Measurements from ENCODE around the gene MFAP3.
"Not testable (repeated sequence)": the region's sequence is repeated elsewhere in the genome, so short reads cannot be mapped to it uniquely, and the experiment has no call there.

The MFAP3 gene

DNA sequence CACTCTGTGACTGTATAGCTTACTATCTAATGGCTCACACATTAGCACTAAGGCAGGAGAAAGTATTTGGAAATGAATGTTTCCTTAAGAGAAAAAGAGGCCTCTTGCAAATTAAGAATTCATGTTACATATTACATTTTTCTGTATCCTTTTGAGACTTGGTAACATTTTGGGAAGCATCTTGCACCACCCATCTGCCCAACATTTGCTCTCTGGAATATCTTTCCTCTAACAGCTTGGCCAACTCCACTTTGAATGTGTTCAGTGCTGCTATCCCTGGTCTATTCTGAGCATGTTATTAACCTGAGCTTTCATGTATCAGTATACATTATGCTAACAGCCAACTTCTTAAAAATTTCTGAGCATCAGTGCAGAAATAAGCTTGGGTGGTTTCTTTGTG is 27.2 kb downstream of the MFAP3 start:
- H3K36me3 ChIP-seq (ENCODE audit: control insufficient read depth, insufficient read depth, low read length) = no peaks in the 10 kb centered on the region
- H3K4ac ChIP-seq (ENCODE audit: low read depth, low read length) = no peak overlapping the region
- H3K56ac ChIP-seq (ENCODE audit: low read length) = no peak overlapping the region
- DNase-seq = no peak
- no peak overlapping the region for H3K9ac ChIP-seq (ENCODE audit: low read length)
- no peak overlapping the region for H3K23ac ChIP-seq (ENCODE audit: low read length)
- no peak overlapping the region for H3K4me3 ChIP-seq (ENCODE audit: low read length)
- H3K4me2 ChIP-seq (ENCODE audit: low read length) = no peak overlapping the region
- no peaks in the 10 kb centered on the region for H3K79me2 ChIP-seq (ENCODE audit: control insufficient read depth, insufficient read depth, low read length)
- H4K5ac ChIP-seq (ENCODE audit: low read length) = no peak overlapping the region
- no peak overlapping the region for H3K27ac ChIP-seq (ENCODE audit: low read depth, low read length)
- no peak overlapping the region for H2BK5ac ChIP-seq (ENCODE audit: low read length)
- no peaks in the 10 kb centered on the region for H3K79me1 ChIP-seq (ENCODE audit: low read length)
- no peak overlapping the region for H2AK5ac ChIP-seq (ENCODE audit: low read length)
- H3K18ac ChIP-seq (ENCODE audit: low read length) = no peak overlapping the region
- H2BK120ac ChIP-seq (ENCODE audit: low read depth, low read length) = no peak overlapping the region
- H3K27me3 ChIP-seq (ENCODE audit: insufficient read depth, low read length, poor library complexity) = no peaks in the 10 kb centered on the region
- no peaks in the 10 kb centered on the region for H3K4me1 ChIP-seq (ENCODE audit: control insufficient read depth, low read depth, low read length)
- no peak overlapping the region for H2BK15ac ChIP-seq (replicated peaks; ENCODE audit: low read depth)
- no peak overlapping the region for H4K8ac ChIP-seq (ENCODE audit: low read depth, low read length)

DNA sequence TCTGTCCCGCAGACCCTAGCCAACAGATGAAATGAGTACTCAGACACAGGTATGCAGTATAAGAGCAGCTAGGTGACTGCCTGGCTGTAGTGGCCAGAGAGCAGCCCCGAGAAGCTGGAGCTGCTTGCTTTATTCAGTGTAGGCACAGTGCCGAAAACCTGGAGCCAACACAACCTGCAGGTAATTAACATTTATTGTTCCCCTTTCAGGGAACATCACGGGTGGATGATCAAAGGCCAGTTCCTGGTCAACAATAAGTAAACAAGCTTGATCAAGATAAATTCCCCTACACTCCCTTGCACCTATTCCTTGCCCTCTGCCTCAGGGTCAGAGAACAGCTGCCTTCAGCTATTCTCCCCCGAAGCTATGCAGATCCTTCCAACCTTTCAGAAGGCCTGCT is 31.1 kb downstream of the MFAP3 start:
- H3K23ac ChIP-seq (ENCODE audit: low read length); H3K9ac ChIP-seq (ENCODE audit: low read length); H3K4me1 ChIP-seq (ENCODE audit: control insufficient read depth, low read depth, low read length); DNase-seq; H3K18ac ChIP-seq (ENCODE audit: low read length); H3K4ac ChIP-seq (ENCODE audit: low read depth, low read length); H2AK5ac ChIP-seq (ENCODE audit: low read length); H3K79me1 ChIP-seq (ENCODE audit: low read length); H3K56ac ChIP-seq (ENCODE audit: low read length); H4K8ac ChIP-seq (ENCODE audit: low read depth, low read length); H2BK120ac ChIP-seq (ENCODE audit: low read depth, low read length); H3K79me2 ChIP-seq (ENCODE audit: control insufficient read depth, insufficient read depth, low read length); H3K27ac ChIP-seq (ENCODE audit: low read depth, low read length); H2BK15ac ChIP-seq (replicated peaks; ENCODE audit: low read depth); H3K27me3 ChIP-seq (ENCODE audit: insufficient read depth, low read length, poor library complexity); H4K5ac ChIP-seq (ENCODE audit: low read length); H2BK5ac ChIP-seq (ENCODE audit: low read length); H3K36me3 ChIP-seq (ENCODE audit: control insufficient read depth, insufficient read depth, low read length); H3K4me2 ChIP-seq (ENCODE audit: low read length); H3K4me3 ChIP-seq (ENCODE audit: low read length): not testable (repeated sequence)
- no CpG with 5 or more reads among the region's 5 CpGs for WGBS (ENCODE audit: extremely low coverage, insufficient coverage, low lambda C conversion rate)

DNA sequence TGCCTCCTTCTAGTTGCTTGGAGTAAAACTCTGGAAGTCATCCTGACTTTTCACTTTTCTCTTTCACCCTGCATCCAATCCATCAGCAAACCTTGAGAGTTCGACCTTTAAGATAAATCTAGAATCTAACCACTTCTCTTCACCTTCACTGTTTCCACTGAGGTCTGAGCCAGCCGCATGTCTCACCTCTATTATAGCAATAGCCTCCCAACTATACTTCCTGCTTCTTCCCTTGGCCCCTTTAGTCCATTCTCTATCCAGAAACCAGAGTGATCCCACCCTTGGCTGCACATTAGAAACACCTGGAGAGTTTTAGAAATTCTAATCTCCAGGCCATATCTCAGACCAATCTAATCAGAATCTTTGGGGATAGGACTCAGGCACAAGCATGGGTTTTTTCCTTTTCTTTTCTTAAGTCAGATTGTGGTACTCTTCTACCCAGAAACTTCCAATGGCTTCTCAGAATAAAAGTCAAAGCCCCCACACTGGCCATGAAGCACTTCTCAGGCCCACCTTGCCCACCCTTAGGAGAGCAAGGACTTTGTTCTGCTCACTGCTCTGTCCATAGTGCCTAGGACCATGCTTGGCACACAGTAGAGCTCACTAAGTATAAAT is 33.1 kb downstream of the MFAP3 start:
- Histone ChIP-seq H2BK120ac (ENCODE audit: low read depth, low read length) (no peak overlapping the region), H3K4me2 (ENCODE audit: low read length) (no peak overlapping the region), H3K27me3 (ENCODE audit: insufficient read depth, low read length, poor library complexity) (no peaks in the 10 kb centered on the region), H2BK5ac (ENCODE audit: low read length) (no peak overlapping the region), H3K36me3 (ENCODE audit: control insufficient read depth, insufficient read depth, low read length) (no peaks in the 10 kb centered on the region), H3K9ac (ENCODE audit: low read length) (no peak overlapping the region), H3K79me1 (ENCODE audit: low read length) (no peaks in the 10 kb centered on the region), H3K4ac (ENCODE audit: low read depth, low read length) (no peak overlapping the region), H3K18ac (ENCODE audit: low read length) (no peak overlapping the region), H3K4me1 (ENCODE audit: control insufficient read depth, low read depth, low read length) (no peaks in the 10 kb centered on the region), H2BK15ac (replicated peaks; ENCODE audit: low read depth) (no peak overlapping the region), H3K4me3 (ENCODE audit: low read length) (no peak overlapping the region), H2AK5ac (ENCODE audit: low read length) (no peak overlapping the region), H4K8ac (ENCODE audit: low read depth, low read length) (no peak overlapping the region), H3K23ac (ENCODE audit: low read length) (no peak overlapping the region), H3K79me2 (ENCODE audit: control insufficient read depth, insufficient read depth, low read length) (no peaks in the 10 kb centered on the region), H3K27ac (ENCODE audit: low read depth, low read length) (no peak overlapping the region), H3K56ac (ENCODE audit: low read length) (no peak overlapping the region), H4K5ac (ENCODE audit: low read length) (no peak overlapping the region)
- no CpG with 5 or more reads among the region's 2 CpGs for WGBS (ENCODE audit: extremely low coverage, insufficient coverage, low lambda C conversion rate)
- DNase-seq = no peak

DNA sequence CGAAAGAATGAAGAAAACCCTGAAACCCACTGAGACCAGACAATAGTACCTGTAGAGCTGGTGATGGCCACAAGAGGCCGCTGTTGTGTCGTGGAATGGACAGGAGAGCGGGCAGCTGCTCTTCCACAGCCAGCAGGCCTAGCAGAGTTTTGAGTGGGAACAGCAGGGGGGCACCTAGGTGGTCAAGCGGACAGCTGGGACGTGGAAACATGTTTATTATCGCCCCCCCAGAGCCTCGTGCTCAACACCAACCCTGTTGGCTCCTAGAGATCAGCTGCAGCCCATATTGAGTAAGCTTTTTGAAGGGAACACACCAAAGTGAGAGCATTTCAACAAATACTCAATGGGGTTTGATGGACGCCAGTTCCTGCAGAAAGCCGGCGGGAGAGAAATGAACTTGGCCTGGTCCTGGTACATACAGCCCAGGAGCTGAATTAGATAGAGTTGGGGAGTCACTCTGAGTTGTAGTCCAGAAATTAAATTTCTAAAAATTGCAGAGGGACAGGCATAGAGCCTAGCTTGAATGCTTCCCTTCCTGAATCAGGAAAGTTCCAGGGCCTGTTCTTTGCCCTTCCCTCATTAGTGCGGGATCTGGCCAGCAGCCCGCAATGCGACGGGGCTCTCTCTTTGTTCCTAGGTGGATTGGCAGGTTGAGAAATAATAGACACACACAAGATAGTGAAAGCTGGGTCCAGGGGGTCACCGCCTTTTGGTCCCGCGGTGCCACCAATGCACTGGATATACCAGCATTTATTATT is 33.8 kb downstream of the MFAP3 start:
- H2BK5ac ChIP-seq (ENCODE audit: low read length) = no peak overlapping the region
- H3K36me3 ChIP-seq (ENCODE audit: control insufficient read depth, insufficient read depth, low read length) = no peaks in the 10 kb centered on the region
- no peak overlapping the region for H3K23ac ChIP-seq (ENCODE audit: low read length)
- no peak overlapping the region for H2BK120ac ChIP-seq (ENCODE audit: low read depth, low read length)
- H2AK5ac ChIP-seq (ENCODE audit: low read length) = no peak overlapping the region
- H3K56ac ChIP-seq (ENCODE audit: low read length) = no peak overlapping the region
- H3K79me2 ChIP-seq (ENCODE audit: control insufficient read depth, insufficient read depth, low read length) = no peaks in the 10 kb centered on the region
- H4K8ac ChIP-seq (ENCODE audit: low read depth, low read length) = no peak overlapping the region
- H3K79me1 ChIP-seq (ENCODE audit: low read length) = no peaks in the 10 kb centered on the region
- H3K4me3 ChIP-seq (ENCODE audit: low read length) = no peak overlapping the region
- H3K4me2 ChIP-seq (ENCODE audit: low read length) = no peak overlapping the region
- no peak overlapping the region for H2BK15ac ChIP-seq (replicated peaks; ENCODE audit: low read depth)
- no peaks in the 10 kb centered on the region for H3K4me1 ChIP-seq (ENCODE audit: control insufficient read depth, low read depth, low read length)
- H3K27me3 ChIP-seq (ENCODE audit: insufficient read depth, low read length, poor library complexity) = no peaks in the 10 kb centered on the region
- H3K18ac ChIP-seq (ENCODE audit: low read length) = peak overlapping the region; percentile 44
- H4K5ac ChIP-seq (ENCODE audit: low read length) = no peak overlapping the region
- no peak overlapping the region for H3K27ac ChIP-seq (ENCODE audit: low read depth, low read length)
- DNase-seq = peak; percentile 73
- H3K4ac ChIP-seq (ENCODE audit: low read depth, low read length) = no peak overlapping the region
- WGBS (ENCODE audit: extremely low coverage, insufficient coverage, low lambda C conversion rate) = no CpG with 5 or more reads among the region's 18 CpGs
- H3K9ac ChIP-seq (ENCODE audit: low read length) = no peak overlapping the region

DNA sequence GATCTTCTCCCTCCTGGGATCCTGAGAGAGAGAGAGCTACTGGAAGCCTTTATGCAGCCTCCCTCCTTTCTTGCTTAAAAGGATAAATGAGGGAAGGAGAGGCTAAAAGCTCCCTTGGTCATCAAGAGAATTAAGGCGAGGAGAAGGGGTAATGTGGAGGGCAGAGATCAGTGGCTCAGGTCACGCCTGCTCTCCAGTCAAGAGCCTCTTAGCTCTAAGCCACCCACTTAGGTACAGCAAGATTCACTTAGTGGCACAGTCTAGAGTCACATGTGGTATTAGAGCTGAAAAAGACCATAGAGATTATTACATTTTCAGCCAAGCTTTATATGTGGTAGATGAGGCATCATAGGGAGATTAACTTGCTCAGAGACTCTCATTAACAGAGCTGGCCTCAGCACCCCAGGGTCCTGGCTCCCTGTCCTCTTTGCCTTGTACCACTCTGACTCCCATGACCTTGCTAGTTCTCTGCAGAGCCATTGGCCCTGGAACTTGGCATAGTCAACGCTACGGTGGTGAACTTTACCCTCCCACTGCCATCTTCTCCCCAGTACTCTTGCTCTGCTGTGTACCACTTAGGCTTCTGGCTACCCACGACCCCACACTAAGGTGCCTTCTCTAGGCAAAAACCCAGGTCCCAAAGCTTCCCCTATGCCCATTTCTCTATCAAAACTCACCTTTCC is 37.6 kb downstream of the MFAP3 start:
- H3K9ac ChIP-seq (ENCODE audit: low read length) = no peak overlapping the region
- H3K4me3 ChIP-seq (ENCODE audit: low read length) = no peak overlapping the region
- H2BK15ac ChIP-seq (replicated peaks; ENCODE audit: low read depth) = no peak overlapping the region
- no peaks in the 10 kb centered on the region for H3K4me1 ChIP-seq (ENCODE audit: control insufficient read depth, low read depth, low read length)
- no peak overlapping the region for H2BK5ac ChIP-seq (ENCODE audit: low read length)
- no peaks in the 10 kb centered on the region for H3K27me3 ChIP-seq (ENCODE audit: insufficient read depth, low read length, poor library complexity)
- no peaks in the 10 kb centered on the region for H3K79me1 ChIP-seq (ENCODE audit: low read length)
- H3K23ac ChIP-seq (ENCODE audit: low read length) = no peak overlapping the region
- no peak overlapping the region for H3K56ac ChIP-seq (ENCODE audit: low read length)
- H3K18ac ChIP-seq (ENCODE audit: low read length) = no peak overlapping the region
- no peak overlapping the region for H3K27ac ChIP-seq (ENCODE audit: low read depth, low read length)
- H3K36me3 ChIP-seq (ENCODE audit: control insufficient read depth, insufficient read depth, low read length) = no peaks in the 10 kb centered on the region
- H2AK5ac ChIP-seq (ENCODE audit: low read length) = no peak overlapping the region
- no peak overlapping the region for H4K5ac ChIP-seq (ENCODE audit: low read length)
- no peak for DNase-seq
- H3K4ac ChIP-seq (ENCODE audit: low read depth, low read length) = no peak overlapping the region
- no peak overlapping the region for H3K4me2 ChIP-seq (ENCODE audit: low read length)
- no peak overlapping the region for H4K8ac ChIP-seq (ENCODE audit: low read depth, low read length)
- WGBS (ENCODE audit: extremely low coverage, insufficient coverage, low lambda C conversion rate) = no CpG with 5 or more reads among the region's 5 CpGs
- H2BK120ac ChIP-seq (ENCODE audit: low read depth, low read length) = no peak overlapping the region
- H3K79me2 ChIP-seq (ENCODE audit: control insufficient read depth, insufficient read depth, low read length) = no peaks in the 10 kb centered on the region

All from mesendoderm (in vitro differentiated cells).